HG02588 (cell line): ENCODE measurements around the gene GALNT14.

Source experiments
- ATAC-seq: cut with Tn5 transposase; IDR thresholded peaks from one replicate; pipeline ENCODE4 v1.9.1; 2021; ENCODE audit warnings: mild to moderate bottlenecking, moderate library complexity; ENCODE audit not compliant: unreplicated experiment

The GALNT14 gene

DNA sequence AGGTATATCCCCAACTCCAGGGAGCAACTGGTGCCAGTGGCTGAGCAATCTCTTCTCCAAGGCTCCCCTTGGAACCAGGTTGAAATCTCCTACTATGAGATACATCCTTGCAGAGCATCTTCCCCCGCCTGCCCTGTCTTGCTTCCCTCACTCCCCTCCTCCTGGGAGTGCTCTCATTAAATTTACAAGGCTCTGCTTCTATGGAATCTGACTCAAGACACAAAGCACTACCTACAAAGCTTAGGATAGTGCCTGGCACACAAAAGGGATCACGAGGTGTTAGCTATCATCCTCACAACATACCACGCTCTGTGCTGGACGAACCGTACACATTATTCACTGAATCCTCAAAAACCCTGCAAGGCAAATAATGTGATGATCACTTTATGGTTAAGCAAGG is 121.6 kb downstream of the GALNT14 start:
- ATAC-seq, result no peak

DNA sequence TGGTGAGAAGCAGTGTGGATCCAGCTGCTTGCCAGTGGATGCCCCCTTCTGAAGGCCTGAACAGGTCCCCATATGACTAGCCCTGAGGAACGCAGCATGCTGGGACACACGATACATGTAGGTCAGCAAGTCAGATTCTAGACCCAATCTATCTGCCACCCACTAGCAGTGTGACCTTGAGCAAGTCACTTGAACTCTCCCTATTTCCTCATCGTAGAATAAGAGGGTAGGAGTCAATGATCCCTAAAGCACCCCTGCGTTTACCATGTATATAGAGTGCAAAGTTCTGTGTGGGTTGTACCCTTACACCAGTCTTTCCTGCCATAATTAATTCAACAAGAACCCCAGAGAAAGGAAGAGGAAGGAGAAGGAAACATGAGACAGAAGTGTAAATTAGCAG is 123.7 kb downstream of the GALNT14 start:
- ATAC-seq, result no peak

DNA sequence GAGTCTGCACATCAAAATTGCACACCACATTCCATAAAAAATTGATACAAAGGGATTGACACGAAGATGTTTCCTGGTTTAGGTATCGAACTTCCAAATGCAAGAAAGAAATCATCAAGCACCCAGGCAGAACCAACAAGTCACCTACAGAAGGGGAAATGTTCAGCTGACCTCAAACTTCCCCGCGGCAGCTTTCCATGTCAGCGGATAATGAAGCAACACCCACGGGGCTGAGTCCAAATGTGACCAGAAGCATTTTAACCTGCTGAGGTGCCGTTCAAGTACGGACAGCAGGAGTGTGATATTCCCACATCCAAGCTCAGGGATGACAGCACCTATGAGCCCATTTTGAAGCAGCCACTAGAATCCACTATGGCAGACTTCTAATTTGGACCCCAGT is 124.9 kb downstream of the GALNT14 start:
- no peak for ATAC-seq

DNA sequence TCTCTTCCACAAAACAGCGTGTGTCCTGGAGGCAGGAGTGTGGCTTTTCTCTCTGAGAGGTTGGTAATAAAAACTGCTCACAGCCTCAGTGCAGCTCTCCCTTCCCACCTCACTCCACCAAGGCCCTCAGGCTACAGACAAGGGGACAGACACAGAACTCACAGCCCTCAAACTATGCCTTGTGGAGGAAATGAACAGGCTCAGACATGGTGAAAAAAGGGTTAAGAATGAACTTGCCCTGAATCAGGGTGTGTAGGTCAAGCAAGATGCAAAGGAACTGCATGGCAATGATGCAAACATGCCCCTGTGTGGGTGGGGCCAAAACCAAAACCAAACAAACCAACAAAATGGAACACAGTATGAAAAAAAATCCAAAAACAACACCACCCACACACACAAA is 125.8 kb downstream of the GALNT14 start:
- no peak for ATAC-seq

DNA sequence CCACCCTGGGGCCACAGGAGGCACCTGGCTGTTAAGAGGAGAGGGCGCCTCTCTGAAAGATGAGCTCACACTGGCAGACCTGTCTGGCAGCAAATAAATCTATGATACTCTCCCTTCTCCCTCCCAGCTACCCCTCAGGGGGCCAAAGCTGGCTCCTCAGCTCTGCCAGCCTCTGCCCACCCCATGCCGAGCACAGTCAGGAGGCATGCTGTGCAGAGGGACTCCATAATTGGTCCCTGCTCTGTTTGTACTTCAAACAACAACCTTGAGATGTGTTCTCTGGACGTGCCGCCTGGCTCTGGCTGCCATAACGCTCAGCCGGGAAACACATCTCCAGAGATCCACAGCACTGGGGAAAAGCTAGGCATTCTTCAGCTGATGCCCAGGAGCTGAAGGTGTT is 126.7 kb downstream of the GALNT14 start:
- no peak for ATAC-seq

DNA sequence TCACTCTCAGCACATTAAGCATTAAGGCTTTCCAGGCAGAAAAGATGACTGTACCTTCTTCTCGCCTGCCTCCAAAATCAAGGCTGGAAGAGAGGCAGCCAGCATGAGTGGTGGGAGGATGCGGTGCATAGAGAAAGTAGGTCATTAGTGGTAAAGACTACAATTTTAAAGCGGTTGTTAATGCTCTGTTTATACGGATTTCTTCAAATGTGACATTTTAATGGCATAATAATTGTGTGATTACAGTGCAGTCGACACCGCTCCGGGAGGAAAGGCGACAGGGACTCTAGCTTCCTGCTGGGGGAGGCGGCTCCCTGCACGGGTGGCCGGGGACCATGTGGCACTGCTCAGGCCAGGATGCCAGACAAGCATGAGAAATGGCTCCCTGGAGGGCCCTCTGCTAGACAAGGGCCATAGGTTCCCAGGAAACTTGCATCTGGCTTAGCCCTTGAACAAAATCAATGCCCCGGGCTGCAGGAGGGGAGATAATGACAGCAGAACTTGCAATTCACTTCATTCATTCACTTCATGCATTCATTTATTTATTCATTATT is 129.6 kb downstream of the GALNT14 start:
- no peak for ATAC-seq

DNA sequence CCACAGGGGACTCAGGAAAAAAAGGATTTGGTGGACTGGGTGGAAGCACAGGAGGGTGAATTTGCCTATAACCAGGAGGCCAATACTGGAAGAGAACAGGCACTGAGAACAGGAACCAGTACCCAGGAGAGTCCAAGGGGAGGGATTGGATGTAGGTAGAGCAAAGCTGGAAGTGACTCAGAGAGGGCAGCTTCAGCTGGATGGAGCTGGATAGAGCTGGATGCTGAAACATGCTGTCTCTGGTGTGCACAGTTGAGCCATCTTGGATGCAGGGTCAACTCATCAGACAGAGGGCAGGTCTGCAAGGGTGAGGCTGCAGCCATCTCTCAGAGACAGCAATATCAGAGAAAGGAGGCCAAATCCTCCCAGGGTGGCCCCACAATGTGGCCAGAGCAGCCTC is 134.0 kb downstream of the GALNT14 start:
- ATAC-seq, result no peak

DNA sequence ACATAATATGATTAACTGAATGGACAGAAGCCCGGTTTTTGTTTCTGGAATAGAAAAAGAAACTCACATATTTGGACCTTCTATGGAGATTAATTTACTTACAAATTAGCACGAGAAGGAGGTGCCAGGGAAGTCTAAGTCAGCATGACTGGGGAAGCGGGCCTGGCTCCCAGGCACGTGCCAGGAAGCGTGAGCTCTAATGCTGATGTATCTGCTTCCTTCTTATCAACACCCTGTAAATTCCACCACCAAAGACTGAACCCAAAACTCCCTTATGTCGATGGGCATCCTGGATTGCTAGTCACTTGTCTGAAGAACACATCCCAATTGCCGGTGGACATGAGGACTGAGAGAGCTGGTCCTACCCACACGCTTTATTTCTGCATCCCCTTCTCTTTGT is 134.5 kb downstream of the GALNT14 start:
- no peak for ATAC-seq

DNA sequence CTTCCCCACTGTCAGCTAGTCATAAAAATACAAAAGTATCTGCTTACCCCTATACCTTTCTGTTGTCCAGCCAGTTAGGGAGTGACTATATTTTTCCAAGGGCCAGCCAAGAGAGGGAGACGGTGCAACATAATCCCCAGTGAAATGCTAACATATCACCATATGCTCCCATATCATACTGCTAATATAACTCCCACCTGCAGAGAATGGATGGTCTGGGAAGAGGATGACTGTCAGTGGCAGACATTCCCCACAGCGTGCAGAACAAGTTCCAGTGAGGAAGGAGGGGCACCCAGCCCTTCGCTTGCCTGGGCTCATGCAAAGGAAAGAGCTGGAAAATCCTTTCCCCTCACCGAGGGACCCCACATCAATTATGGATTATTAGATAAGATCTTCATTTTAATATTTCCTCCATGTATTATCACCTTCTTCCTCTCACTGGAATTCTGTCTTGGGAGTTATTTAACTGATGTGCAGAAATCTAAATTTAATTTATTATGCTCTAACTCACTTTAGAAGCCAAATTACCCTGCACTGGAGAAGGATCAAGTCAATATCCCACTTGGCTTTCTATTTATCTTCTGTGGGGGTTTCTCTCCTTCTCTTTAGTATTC is 135.6 kb downstream of the GALNT14 start:
- no peak for ATAC-seq

DNA sequence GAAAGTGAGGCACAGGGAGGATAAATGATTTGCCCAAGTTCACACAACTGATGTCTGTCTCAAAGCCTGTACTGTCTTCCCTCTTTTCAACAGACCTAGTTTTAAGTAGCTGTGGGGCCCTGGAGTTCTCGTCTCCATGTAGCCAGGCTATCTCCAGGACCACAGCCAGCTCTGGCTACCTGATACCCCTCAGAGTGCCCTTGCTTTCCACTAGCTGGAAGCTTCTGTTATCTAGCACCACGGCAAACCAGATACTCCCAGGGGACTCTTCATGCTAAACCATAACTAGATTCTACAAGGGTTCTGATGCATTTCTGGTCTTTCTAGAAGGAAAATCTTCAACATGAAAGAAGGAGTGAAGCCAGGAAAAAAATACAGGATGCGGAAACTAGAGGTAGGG is 137.3 kb downstream of the GALNT14 start:
- no peak for ATAC-seq

DNA sequence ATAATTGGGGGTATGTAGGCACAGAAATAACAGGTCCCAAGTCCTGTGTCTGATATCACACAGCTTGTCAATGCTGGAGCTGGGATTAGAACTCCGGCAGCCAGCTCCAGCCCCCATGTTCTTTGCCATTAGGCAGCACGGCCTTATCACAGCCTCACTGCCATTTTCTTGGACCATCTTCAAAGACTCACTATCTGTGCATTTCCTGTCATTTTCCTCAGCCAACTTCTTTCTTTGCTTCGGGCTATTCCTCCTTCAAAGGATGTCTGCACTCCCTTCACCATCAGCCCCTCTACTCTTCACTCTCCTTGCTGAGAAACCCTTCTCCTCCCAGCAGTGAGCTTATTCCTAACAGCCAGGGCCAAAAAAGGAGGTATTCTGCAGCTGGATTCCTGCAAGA is 139.6 kb downstream of the GALNT14 start:
- no peak for ATAC-seq

DNA sequence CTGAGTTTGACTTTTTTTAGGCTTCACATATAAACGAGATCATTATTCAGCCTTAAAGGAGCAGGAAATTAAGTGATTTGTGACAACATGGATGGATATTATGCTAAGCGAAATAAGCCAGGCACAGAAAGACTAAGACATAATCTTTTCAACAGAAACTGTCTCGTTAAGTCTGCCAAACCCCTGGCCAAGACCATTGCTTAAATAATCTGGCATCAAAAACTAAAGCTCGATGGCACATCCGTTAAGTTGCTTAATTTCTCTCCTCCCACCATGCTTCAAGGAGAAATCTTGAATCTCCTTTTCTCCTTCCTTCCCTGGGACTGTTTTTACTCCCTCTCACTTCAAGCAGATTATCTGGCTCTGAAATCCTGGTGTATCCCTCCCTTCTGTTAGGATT is 140.3 kb downstream of the GALNT14 start:
- no peak for ATAC-seq

DNA sequence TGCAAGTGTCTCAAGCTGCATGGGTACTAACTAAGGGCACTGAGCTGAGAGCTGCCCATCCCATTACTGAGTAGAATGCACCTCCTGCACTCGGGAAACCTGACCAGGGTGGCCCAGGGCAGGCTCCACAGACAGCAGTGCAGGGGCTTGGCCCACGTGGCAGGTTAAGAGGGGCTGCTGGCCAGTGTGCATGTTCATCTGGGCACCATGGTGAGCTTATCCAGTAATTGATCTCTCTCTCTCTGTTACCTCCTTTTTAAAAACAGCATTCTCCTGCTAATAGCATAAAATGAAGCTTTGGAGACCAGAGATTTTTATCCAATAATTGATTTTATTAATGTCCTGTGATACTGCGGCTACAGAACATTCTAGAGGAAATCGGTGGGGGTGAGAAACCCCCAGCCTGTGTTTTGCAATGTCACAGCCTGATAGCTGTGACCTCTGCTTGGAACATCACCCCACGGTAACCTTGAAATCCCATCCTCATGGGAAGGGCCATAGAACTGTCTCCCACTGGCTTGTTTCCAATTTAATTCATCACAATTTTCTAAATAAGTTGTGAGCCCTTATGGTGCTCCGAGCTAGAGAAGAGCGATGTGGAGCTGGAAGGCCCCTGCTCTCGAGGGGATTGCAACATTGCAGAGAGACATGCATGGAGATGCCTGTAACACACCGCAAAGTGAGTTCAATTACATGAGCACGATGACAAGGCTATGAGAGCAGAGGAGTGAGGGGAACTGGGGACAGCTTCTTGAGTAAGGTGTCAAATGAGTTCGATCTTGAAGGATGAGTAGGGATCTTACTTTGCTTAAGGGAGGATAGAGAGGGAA is 143.8 kb downstream of the GALNT14 start:
- no peak for ATAC-seq

DNA sequence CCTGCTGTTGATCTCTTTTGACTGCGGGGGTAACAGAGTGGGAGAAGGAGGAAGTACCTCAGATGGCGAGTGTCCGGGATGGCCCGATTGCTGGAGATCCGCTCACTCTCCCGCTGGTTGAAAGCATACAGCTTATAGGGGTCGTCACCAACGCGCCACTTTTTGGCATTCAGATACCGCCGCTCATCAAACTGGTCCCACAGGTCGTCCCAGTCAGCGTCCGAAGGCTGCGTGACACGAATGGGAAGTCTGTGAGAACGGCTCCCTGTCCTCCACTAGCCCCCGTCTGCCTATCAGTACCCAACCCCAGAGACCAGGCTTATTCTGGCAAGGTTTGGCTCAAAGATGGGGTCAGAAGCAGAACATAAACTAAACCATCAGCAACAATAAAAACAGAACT is 145.5 kb downstream of the GALNT14 start:
- no peak for ATAC-seq

DNA sequence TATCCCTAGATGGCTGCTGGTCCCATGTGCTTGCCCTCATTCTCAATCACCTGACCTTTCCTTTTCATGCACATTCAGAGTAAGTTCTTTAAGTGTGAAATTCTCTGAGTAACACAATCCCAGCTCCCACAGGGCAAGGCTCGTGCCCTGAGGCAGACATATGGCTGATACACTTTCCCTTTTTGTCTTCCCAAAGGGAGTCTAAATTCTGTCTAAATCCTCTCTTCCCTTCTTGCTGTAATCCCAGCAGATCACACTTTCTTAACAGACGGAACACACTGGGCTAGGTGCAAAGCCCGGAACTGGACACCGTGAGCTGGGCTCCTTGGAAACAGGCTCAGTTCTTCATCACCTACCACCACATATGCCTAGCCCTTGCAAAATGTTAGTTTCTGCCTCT is 147.6 kb downstream of the GALNT14 start:
- no peak for ATAC-seq

DNA sequence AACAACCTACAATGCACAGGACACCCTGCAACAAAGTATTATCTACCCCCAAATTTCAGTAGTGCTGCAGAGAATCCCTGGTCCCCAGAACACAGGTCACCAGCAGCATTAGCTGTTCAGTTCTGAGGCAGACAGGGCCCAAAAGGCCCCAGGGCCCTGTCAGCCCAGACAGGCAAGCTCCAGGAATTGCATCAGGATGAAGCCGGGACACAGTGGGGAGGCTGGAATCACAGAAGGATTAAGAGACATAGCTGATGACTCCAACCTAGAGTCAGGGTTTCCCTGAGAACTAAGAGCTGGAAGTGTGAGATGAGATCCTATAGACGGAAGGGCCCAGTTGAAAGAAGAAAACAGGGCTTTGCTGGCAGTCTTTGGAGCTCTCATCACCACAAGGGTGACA is 148.1 kb downstream of the GALNT14 start:
- no peak for ATAC-seq

DNA sequence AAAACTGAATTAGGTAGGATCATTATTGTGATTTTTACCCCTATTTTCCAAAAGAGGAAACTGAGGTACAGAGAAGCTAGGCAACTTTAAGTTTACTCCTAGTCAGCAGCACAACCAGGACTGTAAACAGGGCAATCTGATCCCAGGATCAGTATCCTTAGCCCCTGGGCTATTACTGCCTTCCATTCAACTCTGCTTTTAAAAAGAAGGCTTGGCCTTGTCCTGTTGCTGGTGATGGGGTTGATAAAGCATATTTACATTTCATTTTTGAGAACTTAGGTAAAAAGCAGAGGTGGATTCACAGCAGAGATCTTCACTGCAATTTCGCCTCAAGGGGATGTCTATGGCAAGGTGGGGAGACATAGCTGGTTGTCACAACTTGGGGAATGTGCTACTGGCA is 148.5 kb downstream of the GALNT14 start:
- no peak for ATAC-seq

DNA sequence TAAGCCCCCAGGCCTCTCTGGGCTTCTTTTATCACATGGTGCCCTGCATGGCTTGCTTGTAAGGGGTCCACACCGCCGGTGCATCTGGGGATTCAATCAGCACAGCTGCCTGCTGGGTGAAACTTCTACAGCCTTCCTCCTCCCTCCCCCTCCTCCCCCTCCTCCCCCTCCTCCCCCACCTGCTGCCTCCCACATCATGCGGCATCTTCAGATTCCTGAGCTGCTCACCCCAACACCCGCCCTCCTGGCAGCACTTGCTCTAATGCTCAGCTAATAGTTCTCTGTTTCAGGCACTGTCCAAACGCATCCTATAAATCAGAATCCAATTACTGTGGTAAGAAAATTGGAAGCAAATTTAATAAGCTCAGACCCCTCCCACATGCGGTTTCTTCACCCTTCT is 150.7 kb downstream of the GALNT14 start:
- no peak for ATAC-seq

DNA sequence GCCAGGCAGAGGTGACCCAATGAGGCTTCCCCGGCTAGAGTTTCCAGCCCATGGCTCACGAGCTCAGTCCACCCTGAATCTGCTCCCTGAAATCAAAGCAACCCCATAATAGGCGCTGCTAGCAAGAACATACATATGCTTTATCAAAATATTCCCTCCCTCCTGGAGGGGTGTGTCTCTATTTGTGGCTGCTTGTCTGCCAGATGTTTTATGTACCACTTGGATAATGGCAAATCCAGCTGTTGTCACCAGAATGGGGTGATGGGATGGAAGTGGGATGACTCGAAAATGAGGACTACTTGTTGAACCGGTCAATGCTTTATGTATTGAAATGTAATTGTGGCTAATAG is 152.0 kb downstream of the GALNT14 start:
- ATAC-seq, result no peak

DNA sequence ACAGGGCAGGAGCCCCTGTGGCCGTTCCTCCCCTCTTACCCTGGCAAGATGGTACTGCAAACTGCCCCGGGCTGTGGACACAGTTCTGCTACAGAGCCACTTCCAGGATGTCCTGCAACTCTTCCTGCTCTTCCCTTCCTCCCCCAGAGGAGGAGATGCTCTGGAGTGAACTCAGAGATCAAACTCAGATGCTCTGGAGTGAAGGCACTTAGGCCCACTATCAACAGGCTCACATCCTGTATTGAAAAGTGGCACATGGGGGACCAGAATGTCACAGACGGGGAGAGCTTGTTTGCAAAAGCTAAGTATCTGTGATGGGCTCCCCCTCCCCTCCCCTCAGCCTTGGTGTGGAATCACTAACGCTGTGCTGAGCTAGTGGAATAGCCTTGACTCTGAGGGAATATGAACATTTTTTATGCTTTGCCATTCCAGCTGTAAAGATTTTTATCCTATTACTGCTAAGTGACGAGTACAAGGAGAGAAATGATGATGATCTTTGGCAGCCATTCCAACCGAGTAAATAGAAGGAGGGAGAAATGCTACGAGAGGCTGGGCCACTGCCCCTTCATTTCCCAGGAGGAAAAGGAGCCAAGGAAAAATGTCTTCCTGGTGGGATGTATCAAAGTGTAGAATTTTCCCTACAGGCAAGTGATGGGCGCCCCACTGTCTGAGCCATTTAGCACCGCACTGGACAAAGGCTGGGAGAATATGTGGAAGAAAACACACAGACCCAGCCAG is 152.6 kb downstream of the GALNT14 start:
- no peak for ATAC-seq

DNA sequence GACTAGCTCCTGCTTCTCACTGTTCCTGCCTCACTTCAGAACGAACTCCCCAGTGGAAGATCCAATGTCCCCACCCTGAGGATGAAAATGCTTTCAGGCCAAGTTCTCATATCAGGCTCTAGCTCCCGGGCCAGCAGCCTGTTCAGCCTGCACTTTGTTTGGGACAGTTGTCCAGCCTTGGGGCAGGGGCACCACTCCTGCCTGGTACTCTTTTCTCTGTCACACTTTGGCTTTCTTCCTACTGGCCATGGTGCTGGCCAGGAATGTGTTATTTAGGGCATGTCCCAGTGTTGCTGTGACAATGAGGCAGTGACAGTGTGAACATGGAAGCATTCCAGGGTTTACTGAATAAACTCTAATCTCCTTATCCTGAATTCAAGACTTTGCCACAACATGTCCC is 154.1 kb downstream of the GALNT14 start:
- no peak for ATAC-seq

DNA sequence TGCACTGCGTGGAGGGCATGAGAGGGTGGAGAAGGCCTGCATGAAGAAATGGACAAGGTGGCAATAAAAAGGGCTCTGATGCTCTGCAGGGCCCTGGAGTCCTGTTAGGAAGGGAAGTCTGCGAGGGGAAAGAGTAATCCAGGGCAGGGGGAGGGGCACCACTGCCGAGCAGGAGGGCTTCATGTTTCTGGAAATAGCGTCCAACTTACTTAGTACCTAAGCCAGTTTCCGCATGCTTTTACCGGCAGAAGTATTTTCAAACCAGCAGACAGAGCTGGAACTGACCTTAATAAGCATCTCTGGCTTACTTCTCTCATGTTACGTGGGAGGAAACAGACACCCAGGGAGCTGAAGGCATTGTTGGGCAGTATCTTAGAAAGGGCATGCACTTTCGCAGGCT is 156.7 kb downstream of the GALNT14 start:
- no peak for ATAC-seq
